Fibroblast of lung (primary cell): Measurements from ENCODE around the gene TPM4.

ENCODE experiments used
- CTCF ChIP-seq, 2 donors: IDR thresholded peaks in 1 of 2; conservative IDR thresholded peaks in 1 of 2; 1 replicate in 1 of 2; 2 replicates in 1 of 2; pipeline ENCODE4 v1.5.1; 2011 to 2012; ENCODE audit warnings: low read length in 2 of 2, control low read depth in 1 of 2, inconsistent platforms in 1 of 2, low read depth in 1 of 2, mild to moderate bottlenecking in 1 of 2
- EZH2 ChIP-seq: IDR thresholded peaks from 2 replicates; pipeline ENCODE4 v1.5.1; 2012; ENCODE audit warnings: low read length, control low read depth, mild to moderate bottlenecking; ENCODE audit errors: missing control alignments

- TF ChIP-seq CTCF (conservative IDR thresholded peaks at IDR 0.05 in 1 of 2, IDR thresholded peaks at IDR 0.05 in 1 of 2; ENCODE audit: low read depth in 1 of 2, low read length in 2 of 2) (no peak), EZH2 (no peak)
Observed at GRCh38 chr19:16041991-16042386, 34.3 kb upstream of the TPM4 start.
